Right lobe of liver (tissue), 4 donors: ENCODE data around the gene TMC2.

Source experiments
- CTCF ChIP-seq, 4 donors: fragments of 200-600 bp in 3 of 4; fragments of 450-650 bp in 1 of 4; IDR thresholded peaks; one replicate each; pipeline versions ENCODE4 v1.5.1 to v1.8.0; 2016 to 2022; ENCODE audit warnings: antibody characterized with exemption in 4 of 4, mild to moderate bottlenecking in 2 of 4
- POLR2A ChIP-seq: fragments of 450-650 bp; IDR thresholded peaks from one replicate; pipeline ENCODE4 v1.6.1; 2017; ENCODE audit warnings: antibody characterized with exemption, mild to moderate bottlenecking
- donor health status: DM: no; HTN: no; CAD: no.
- donor health status: DM: no; HTN: no; CAD: no.
- donor health status: DM: no; HTN: yes; CAD: no.

- TF ChIP-seq CTCF (IDR thresholded peaks at IDR 0.05): no peak
- no peak for TF ChIP-seq POLR2A
These were observed 60.4 kb downstream of the TMC2 start for GRCh38 chr20:2596673-2597279.
